Hematopoietic multipotent progenitor cell treated with erythropoietin and hydrocortisone succinate and interleukin-3 and kit ligand, for 15 days (in vitro differentiated cells): Measurements from ENCODE around the gene JDP2.
"Not testable (repeated sequence)": the region's sequence is repeated elsewhere in the genome, so short reads cannot be mapped to it uniquely, and the experiment has no call there.

Experiments
- DNase-seq: peaks from one replicate; pipeline ENCODE4 v3.0.0-alpha.2; 2015; ENCODE audit warnings: low spot score

JDP2 gene

GRCh38 chr14:75456069-75456996 is 28.5 kb downstream of the JDP2 start:
- DNase-seq, result no peak

GRCh38 chr14:75456997-75457335 is 29.1 kb downstream of the JDP2 start:
- DNase-seq, result no peak

- no peak for DNase-seq
Observed at GRCh38 chr14:75457648-75458165, 29.9 kb downstream of the JDP2 start.

- DNase-seq, result no peak
Observed at GRCh38 chr14:75458305-75458704, 30.5 kb downstream of the JDP2 start.

GRCh38 chr14:75459099-75459741 is 31.4 kb downstream of the JDP2 start:
- no peak for DNase-seq

- no peak for DNase-seq
Observed at GRCh38 chr14:75459791-75460190, 32.0 kb downstream of the JDP2 start.

GRCh38 chr14:75460394-75460793 is 32.6 kb downstream of the JDP2 start:
- no peak for DNase-seq

- no peak for DNase-seq
Observed at GRCh38 chr14:75461303-75461702, 33.5 kb downstream of the JDP2 start.

GRCh38 chr14:75461755-75462349 is 34.0 kb downstream of the JDP2 start:
- no peak for DNase-seq

- DNase-seq, result no peak
Observed at GRCh38 chr14:75464626-75465025, 36.8 kb downstream of the JDP2 start.

GRCh38 chr14:75467763-75468162 is 39.9 kb downstream of the JDP2 start:
- DNase-seq, result no peak

GRCh38 chr14:75469164-75469563 is 41.3 kb downstream of the JDP2 start:
- DNase-seq, result no peak

- no peak for DNase-seq
Observed at GRCh38 chr14:75469606-75470237, 41.9 kb downstream of the JDP2 start.

GRCh38 chr14:75470238-75470797 is 42.5 kb downstream of the JDP2 start:
- no peak for DNase-seq

GRCh38 chr14:75471059-75471458 is 43.2 kb downstream of the JDP2 start:
- no peak for DNase-seq

GRCh38 chr14:75474127-75474526 is 46.3 kb downstream of the JDP2 start:
- DNase-seq, result not testable (repeated sequence)

GRCh38 chr14:75476274-75476995 is 48.6 kb downstream of the JDP2 start:
- no peak for DNase-seq

- no peak for DNase-seq
Observed at GRCh38 chr14:75477881-75478280, 50.1 kb downstream of the JDP2 start.

GRCh38 chr14:75479770-75480600 is 52.2 kb downstream of the JDP2 start:
- DNase-seq, result no peak

- no peak for DNase-seq
Observed at GRCh38 chr14:75482366-75482765, 54.5 kb downstream of the JDP2 start.
